SK-N-SH treated with all-trans-retinoic acid at 6 μM for 48 hours (cell line): ENCODE measurements around the gene CEP57L1.

ENCODE experiments used
- ARNTL ChIP-seq: fragments of 450-650 bp; formaldehyde crosslinking; IDR thresholded peaks from 2 replicates; pipeline ENCODE4 v1.5.0; 2020; ENCODE audit warnings: low read depth, mild to moderate bottlenecking, moderate library complexity, borderline replicate concordance
- ESRRG ChIP-seq: fragments of 250-450 bp; sonication (Bioruptor Pico); IDR thresholded peaks from 2 replicates; pipeline ENCODE4 v1.6.1; 2021; ENCODE audit warnings: mild to moderate bottlenecking
- OSR1 ChIP-seq: fragments of 250-450 bp; sonication (Bioruptor Pico); IDR thresholded peaks from 2 replicates; pipeline ENCODE4 v1.8.0; 2022; ENCODE audit warnings: moderate library complexity, mild to moderate bottlenecking, inconsistent platforms
- RARB ChIP-seq: fragments of 250-450 bp; sonication (Bioruptor Pico); IDR thresholded peaks from 2 replicates; pipeline ENCODE4 v1.8.0; 2021; ENCODE audit warnings: mild to moderate bottlenecking, moderate library complexity
- TOX ChIP-seq: fragments of 250-450 bp; sonication (Bioruptor Pico); IDR thresholded peaks from 2 replicates; pipeline ENCODE4 v1.8.0; 2021; ENCODE audit warnings: mild to moderate bottlenecking, moderate library complexity, borderline replicate concordance
- ZFP3 ChIP-seq: fragments of 250-450 bp; sonication (Bioruptor Pico); IDR thresholded peaks from 2 replicates; pipeline ENCODE4 v1.5.0; 2020; ENCODE audit warnings: mild to moderate bottlenecking, moderate library complexity
- ZFP30 ChIP-seq: fragments of 450-650 bp; formaldehyde crosslinking; IDR thresholded peaks from 2 replicates; pipeline ENCODE4 v1.5.0; 2022; ENCODE audit warnings: mild to moderate bottlenecking, moderate library complexity
- ZNF565 ChIP-seq: fragments of 450-650 bp; formaldehyde crosslinking; conservative IDR thresholded peaks from 2 replicates; pipeline ENCODE4 v1.5.0; 2020; ENCODE audit warnings: low read depth, mild to moderate bottlenecking, moderate library complexity
- ZNF70 ChIP-seq: fragments of 450-650 bp; formaldehyde crosslinking; IDR thresholded peaks from 2 replicates; pipeline ENCODE4 v1.5.0; 2020; ENCODE audit warnings: mild to moderate bottlenecking, moderate library complexity
- TF ChIP-seq, protein P1 (sequence below): fragments of 250-450 bp; sonication (Bioruptor Pico); IDR thresholded peaks from 2 replicates; pipeline ENCODE4 v1.5.1; 2020; ENCODE audit warnings: low read depth, mild to moderate bottlenecking, moderate library complexity
- TF ChIP-seq, protein P2 (sequence below): fragments of 250-450 bp; sonication (Bioruptor Pico); IDR thresholded peaks from 2 replicates; pipeline ENCODE4 v1.5.0; 2020; ENCODE audit warnings: mild to moderate bottlenecking, moderate library complexity
- TF ChIP-seq, protein P3 (sequence below): fragments of 250-450 bp; sonication (Bioruptor Pico); IDR thresholded peaks from 2 replicates; pipeline ENCODE4 v1.8.0; 2020; ENCODE audit warnings: mild to moderate bottlenecking, moderate library complexity, borderline replicate concordance

DNA sequence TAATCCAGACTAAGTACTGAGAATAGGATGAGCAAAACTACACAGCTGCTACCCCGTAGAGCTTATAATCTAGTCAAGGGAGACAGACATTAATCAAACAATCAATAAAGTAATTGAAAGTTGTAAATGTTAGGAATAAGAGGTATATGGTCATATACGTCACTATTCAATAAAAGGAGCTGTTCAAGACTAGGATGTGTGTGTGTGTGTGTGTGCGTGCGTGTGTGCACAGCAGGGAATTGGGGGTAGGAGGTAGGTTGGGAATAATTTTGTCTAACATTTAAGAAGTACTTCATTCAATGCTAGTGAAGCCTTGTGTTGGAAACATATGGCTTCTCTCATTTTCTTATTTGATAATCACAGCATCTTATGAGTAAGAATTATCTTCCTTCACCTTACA, 42.5 kb upstream of the CEP57L1 start:
- TF ChIP-seq ZFP3 (CRISPR knock-in tag) (no peak), RARB (CRISPR knock-in tag) (no peak), ZFP30 (CRISPR knock-in tag) (no peak), ZNF70 (no peak), OSR1 (CRISPR knock-in tag) (no peak), ZNF565 (CRISPR knock-in tag) (no peak), ARNTL (CRISPR knock-in tag) (no peak), TOX (no peak), ESRRG (CRISPR knock-in tag) (no peak)
- TF ChIP-seq, protein P1, sequence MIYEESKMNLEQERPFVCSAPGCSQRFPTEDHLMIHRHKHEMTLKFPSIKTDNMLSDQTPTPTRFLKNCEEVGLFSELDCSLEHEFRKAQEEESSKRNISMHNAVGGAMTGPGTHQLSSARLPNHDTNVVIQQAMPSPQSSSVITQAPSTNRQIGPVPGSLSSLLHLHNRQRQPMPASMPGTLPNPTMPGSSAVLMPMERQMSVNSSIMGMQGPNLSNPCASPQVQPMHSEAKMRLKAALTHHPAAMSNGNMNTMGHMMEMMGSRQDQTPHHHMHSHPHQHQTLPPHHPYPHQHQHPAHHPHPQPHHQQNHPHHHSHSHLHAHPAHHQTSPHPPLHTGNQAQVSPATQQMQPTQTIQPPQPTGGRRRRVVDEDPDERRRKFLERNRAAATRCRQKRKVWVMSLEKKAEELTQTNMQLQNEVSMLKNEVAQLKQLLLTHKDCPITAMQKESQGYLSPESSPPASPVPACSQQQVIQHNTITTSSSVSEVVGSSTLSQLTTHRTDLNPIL (CRISPR knock-in tag): no peak
- TF ChIP-seq, protein P2, sequence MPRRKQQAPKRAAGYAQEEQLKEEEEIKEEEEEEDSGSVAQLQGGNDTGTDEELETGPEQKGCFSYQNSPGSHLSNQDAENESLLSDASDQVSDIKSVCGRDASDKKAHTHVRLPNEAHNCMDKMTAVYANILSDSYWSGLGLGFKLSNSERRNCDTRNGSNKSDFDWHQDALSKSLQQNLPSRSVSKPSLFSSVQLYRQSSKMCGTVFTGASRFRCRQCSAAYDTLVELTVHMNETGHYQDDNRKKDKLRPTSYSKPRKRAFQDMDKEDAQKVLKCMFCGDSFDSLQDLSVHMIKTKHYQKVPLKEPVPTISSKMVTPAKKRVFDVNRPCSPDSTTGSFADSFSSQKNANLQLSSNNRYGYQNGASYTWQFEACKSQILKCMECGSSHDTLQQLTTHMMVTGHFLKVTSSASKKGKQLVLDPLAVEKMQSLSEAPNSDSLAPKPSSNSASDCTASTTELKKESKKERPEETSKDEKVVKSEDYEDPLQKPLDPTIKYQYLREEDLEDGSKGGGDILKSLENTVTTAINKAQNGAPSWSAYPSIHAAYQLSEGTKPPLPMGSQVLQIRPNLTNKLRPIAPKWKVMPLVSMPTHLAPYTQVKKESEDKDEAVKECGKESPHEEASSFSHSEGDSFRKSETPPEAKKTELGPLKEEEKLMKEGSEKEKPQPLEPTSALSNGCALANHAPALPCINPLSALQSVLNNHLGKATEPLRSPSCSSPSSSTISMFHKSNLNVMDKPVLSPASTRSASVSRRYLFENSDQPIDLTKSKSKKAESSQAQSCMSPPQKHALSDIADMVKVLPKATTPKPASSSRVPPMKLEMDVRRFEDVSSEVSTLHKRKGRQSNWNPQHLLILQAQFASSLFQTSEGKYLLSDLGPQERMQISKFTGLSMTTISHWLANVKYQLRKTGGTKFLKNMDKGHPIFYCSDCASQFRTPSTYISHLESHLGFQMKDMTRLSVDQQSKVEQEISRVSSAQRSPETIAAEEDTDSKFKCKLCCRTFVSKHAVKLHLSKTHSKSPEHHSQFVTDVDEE: no peak
- TF ChIP-seq, protein P3, sequence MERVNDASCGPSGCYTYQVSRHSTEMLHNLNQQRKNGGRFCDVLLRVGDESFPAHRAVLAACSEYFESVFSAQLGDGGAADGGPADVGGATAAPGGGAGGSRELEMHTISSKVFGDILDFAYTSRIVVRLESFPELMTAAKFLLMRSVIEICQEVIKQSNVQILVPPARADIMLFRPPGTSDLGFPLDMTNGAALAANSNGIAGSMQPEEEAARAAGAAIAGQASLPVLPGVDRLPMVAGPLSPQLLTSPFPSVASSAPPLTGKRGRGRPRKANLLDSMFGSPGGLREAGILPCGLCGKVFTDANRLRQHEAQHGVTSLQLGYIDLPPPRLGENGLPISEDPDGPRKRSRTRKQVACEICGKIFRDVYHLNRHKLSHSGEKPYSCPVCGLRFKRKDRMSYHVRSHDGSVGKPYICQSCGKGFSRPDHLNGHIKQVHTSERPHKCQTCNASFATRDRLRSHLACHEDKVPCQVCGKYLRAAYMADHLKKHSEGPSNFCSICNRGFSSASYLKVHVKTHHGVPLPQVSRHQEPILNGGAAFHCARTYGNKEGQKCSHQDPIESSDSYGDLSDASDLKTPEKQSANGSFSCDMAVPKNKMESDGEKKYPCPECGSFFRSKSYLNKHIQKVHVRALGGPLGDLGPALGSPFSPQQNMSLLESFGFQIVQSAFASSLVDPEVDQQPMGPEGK (CRISPR knock-in tag): no peak
